Brain pericyte (primary cell): ENCODE data around the gene ARFGEF2.
"Not testable (repeated sequence)": the region's sequence is repeated elsewhere in the genome, so short reads cannot be mapped to it uniquely, and the experiment has no call there.

Experiments
- DNase-seq: peaks from one replicate; pipeline ENCODE4 v3.0.0-alpha.2; 2012; ENCODE audit warnings: low read depth, low spot score

The ARFGEF2 gene

GRCh38 chr20:49074521-49074920 is 153.0 kb downstream of the ARFGEF2 start:
- no peak for DNase-seq

- no peak for DNase-seq
These were observed 156.8 kb downstream of the ARFGEF2 start for GRCh38 chr20:49078310-49078709.

- not testable (repeated sequence) for DNase-seq
These were observed 160.8 kb downstream of the ARFGEF2 start for GRCh38 chr20:49082295-49082694.
